Kidney epithelial cell (primary cell): ENCODE data around the gene SERP2. TPM values are rescaled to one million over a fixed set of nuclear protein-coding genes. Genes with fewer than 3 reads are reported as not detected.
A peak's percentile ranks its signal among the peaks of the same experiment; 100 is the strongest.

ENCODE experiments used
- DNase-seq: peaks from one replicate; pipeline ENCODE4 v3.0.0-alpha.2; 2010; ENCODE audit warnings: low read depth
- H3K27me3 ChIP-seq: 2 replicates; pipeline ENCODE4 v1.6.0; 2011; ENCODE audit warnings: low read length; ENCODE audit not compliant: control insufficient read depth, insufficient read depth
- H3K36me3 ChIP-seq: 2 replicates; pipeline ENCODE4 v1.5.1; 2011; ENCODE audit warnings: low read length; ENCODE audit not compliant: control insufficient read depth, insufficient read depth
- H3K4me3 ChIP-seq: 2 replicates; pipeline ENCODE4 v1.5.1; 2011; ENCODE audit warnings: low read depth, mild to moderate bottlenecking, control low read depth, low read length
- CTCF ChIP-seq: IDR thresholded peaks from 2 replicates; pipeline ENCODE4 v1.5.1; 2011; ENCODE audit warnings: mild to moderate bottlenecking, moderate library complexity, low read length, control low read depth, inconsistent platforms; ENCODE audit not compliant: insufficient read depth, poor library complexity, severe bottlenecking
- total RNA-seq: library from RNA; depleted of rRNA; stranded (reverse); fragments of >200 nt; gene quantifications from 2 replicates; pipeline ENCODE4 v1.2.3, GENCODE V29; 2015

Gene SERP2
- total RNA-seq, 1 donor from 2014 or later: 9.7 TPM

GRCh38 chr13:44368599-44369368 lies 4.8 kb upstream of the SERP2 start:
- Histone ChIP-seq H3K4me3 (no peak overlapping the region), H3K36me3 (no peaks in the 10 kb centered on the region), H3K27me3 (no peaks in the 10 kb centered on the region)
- no peak for TF ChIP-seq CTCF
- DNase-seq: no peak

- no peak for TF ChIP-seq CTCF
- no peaks in the 10 kb centered on the region for H3K27me3 ChIP-seq
- no peaks in the 10 kb centered on the region for H3K36me3 ChIP-seq
- no peak overlapping the region for H3K4me3 ChIP-seq
- DNase-seq: no peak
Measured at GRCh38 chr13:44371421-44371820, 2.2 kb upstream of the SERP2 start.

- Histone ChIP-seq H3K36me3 (no peaks in the 10 kb centered on the region), H3K4me3 (peak overlapping the region; percentile 43), H3K27me3 (no peaks in the 10 kb centered on the region)
- no peak for TF ChIP-seq CTCF
- DNase-seq: no peak
Measured at GRCh38 chr13:44373247-44373600, 400 bp upstream of the SERP2 start.

- H3K27me3 ChIP-seq: no peaks in the 10 kb centered on the region
- H3K36me3 ChIP-seq: no peaks in the 10 kb centered on the region
- H3K4me3 ChIP-seq: peak overlapping the region; percentile 3
- no peak for TF ChIP-seq CTCF
- DNase-seq: no peak
Measured at GRCh38 chr13:44374348-44374712, 706 bp downstream of the SERP2 start.

- H3K36me3 ChIP-seq: no peaks in the 10 kb centered on the region
- TF ChIP-seq CTCF: no peak
- H3K27me3 ChIP-seq: no peaks in the 10 kb centered on the region
- no peak overlapping the region for H3K4me3 ChIP-seq
- DNase-seq: no peak
Measured at GRCh38 chr13:44378277-44378676, 4.7 kb downstream of the SERP2 start.

GRCh38 chr13:44379885-44380284 lies 6.3 kb downstream of the SERP2 start:
- no peak for TF ChIP-seq CTCF
- no peak overlapping the region for H3K4me3 ChIP-seq

More at GRCh38 chr13:44379885-44380284, 6.3 kb downstream of the SERP2 start:
- no peaks in the 10 kb centered on the region for H3K27me3 ChIP-seq
- H3K36me3 ChIP-seq: no peaks in the 10 kb centered on the region
- DNase-seq: no peak
